Measurements from ENCODE around the gene ITGB5.

Gene ITGB5

GRCh38 chr3:124714223-124714853, 172.8 kb downstream of the ITGB5 start:
- in situ Hi-C loops (cut with HindIII; ENCODE audit: low sequenced_read_pairs) = no loop called here

All from DLD1 (cell line).